Testis (tissue), 2 donors: Measurements from ENCODE around the gene ANKRD35.

Source experiments
- CTCF ChIP-seq, 3 experiments: fragments of 450-650 bp in 2 of 3; fragments of 200-600 bp in 1 of 3; sonication (generic) in 1 of 3; IDR thresholded peaks; one replicate each; pipeline ENCODE4 v1.5.1; 2016 to 2019; ENCODE audit warnings: antibody characterized with exemption in 3 of 3, mild to moderate bottlenecking in 2 of 3, moderate library complexity in 1 of 3
- POLR2A ChIP-seq: fragments of 450-650 bp; IDR thresholded peaks from one replicate; pipeline ENCODE4 v1.6.1; 2017; ENCODE audit warnings: antibody characterized with exemption, mild to moderate bottlenecking, moderate library complexity

GRCh38 chr1:145837656-145838055 is 48.0 kb downstream of the ANKRD35 start:
- no peak for TF ChIP-seq CTCF (IDR thresholded peaks at IDR 0.05)
- TF ChIP-seq POLR2A = no peak
